GM21528 (cell line): ENCODE results near the gene DOCK9.

ENCODE experiments used
- ATAC-seq: cut with Tn5 transposase; IDR thresholded peaks from one replicate; pipeline ENCODE4 v1.9.1; 2021; ENCODE audit warnings: mild to moderate bottlenecking, moderate library complexity; ENCODE audit not compliant: unreplicated experiment, low FRiP score

DOCK9 gene

DNA sequence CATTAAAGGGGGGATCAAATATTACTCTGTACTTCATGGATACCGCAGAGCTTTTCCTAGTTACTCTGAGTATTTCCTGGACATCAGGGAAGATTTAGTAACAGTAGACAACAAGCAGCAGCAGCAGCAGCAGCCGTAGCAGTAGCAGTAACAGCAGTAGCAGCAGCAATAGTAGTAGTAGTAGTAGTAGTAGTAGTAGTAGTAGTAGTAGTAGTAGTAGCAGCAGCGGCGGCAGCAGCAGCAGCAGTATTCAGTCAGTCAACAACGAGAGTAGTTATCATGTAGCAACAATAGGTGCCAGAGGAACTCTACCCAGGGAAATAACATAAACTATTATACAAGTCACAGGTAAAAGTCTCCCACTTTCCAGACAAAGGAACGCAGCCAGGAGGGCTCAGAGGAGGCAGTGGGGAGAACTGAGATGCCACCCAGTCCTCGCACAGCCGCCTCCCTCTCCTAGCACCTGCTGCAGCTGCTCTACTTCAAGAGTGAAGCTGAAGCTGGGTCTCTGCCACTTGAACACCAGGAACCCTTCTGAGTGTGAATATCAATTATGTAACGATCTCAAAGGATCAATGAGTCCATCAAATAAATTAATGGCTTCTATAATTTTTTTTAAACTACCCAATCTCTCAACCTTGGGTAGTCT is 1.3 kb upstream of the DOCK9 start:
- ATAC-seq = no peak

DNA sequence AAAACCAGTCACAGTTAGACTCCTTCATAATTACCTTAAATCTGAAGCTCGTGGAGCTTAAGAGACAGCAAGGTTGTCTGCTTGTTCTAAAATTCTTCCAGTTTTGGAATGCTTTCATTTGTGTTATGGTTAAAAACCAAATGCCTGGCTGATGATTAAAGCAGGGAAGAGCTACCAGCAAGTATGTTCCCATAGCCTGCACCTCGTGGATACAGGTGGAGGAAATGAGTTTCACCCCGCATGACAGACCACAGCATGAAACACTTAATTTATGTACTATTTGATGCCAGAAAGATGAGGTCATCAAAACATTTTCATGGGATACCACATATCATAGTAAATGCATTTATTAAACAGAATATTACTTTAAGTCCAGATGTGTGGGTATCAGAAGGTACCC is 416 bp upstream of the DOCK9 start:
- no peak for ATAC-seq

- ATAC-seq = no peak
Observed at GRCh38 chr13:98976941-98977340, 923 bp downstream of the DOCK9 start.

DNA sequence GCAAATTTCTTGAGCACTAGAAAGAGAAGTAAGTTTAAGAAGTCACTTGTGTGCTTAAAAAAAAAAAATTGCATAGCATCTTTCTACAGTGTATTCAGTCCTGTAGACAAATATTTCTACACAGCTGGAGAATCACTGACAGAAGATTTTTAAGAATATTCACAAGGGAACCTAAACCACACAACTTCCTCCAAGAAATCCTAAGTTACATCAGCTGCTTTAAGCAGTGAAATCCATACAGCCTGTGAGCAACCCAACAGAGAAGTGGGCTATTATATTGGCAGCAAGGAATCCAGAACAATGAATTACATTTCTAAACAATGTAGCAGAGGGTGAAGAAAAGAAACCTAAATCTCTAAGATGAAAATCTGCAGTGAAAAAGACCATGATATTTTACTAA is 1.5 kb downstream of the DOCK9 start:
- no peak for ATAC-seq

GRCh38 chr13:98975822-98976261 is 2.0 kb downstream of the DOCK9 start:
- no peak for ATAC-seq

- ATAC-seq = no peak
Observed at GRCh38 chr13:98974053-98974452, 3.8 kb downstream of the DOCK9 start.

- ATAC-seq = no peak
Observed at GRCh38 chr13:98972627-98973026, 5.2 kb downstream of the DOCK9 start.

DNA sequence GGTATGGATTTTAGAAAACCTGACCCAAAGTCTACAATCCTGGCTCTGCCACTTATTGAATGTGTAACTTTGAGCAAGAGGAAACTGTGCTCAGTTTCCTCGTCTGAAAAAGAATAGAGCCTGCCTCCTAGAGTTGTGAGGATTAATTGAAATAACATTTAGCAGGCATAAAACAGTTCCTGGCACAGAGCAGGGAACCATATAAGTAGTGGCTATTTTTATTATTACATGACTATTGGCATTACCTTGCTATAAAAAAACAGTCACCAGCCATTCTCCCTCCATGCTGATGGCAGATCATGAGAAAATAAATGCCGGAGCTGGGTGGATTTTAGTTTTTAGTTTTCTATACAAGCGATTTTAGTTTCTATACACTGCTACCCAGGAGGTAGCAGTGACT is 5.8 kb downstream of the DOCK9 start:
- ATAC-seq = no peak

DNA sequence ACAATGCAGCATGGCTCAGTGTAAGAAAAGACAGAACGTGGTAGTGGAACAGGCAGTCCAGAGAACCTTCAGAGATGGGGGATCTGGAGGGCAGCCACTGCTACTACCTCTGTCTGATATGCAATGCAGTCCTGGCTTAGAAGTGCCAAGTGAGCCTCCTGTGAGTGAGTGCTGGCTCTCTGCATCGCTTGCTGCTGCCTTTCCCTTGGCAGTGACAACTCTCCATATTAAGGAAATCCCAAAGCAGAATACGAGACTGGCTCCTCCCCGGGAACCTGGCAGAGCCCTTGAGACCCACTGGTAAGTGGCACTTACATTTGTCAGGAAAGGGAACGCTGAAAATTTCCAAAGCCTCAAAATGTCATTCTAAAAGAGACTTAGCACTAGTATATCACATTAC is 7.5 kb downstream of the DOCK9 start:
- ATAC-seq = no peak

- no peak for ATAC-seq
Observed at GRCh38 chr13:98967491-98967890, 10.4 kb downstream of the DOCK9 start.

DNA sequence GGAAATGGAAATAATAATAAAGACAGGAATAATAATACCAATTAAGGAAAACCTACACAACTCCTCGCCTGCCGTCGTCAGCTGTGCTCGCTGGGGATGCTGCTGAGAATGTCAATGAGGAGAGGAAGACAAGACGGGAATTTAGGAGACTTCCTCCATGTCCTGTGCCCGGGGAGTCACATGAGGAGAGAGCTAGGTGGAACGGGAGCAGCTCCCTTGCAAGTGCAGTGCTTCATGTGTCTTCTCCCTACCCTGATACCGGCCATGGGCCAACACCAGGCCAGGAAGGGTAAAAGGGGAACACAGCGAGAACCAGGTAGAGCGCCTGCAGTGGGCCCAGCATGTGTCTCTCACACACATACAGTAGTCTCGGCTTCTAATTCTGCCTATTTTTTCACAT is 11.8 kb downstream of the DOCK9 start:
- no peak for ATAC-seq

DNA sequence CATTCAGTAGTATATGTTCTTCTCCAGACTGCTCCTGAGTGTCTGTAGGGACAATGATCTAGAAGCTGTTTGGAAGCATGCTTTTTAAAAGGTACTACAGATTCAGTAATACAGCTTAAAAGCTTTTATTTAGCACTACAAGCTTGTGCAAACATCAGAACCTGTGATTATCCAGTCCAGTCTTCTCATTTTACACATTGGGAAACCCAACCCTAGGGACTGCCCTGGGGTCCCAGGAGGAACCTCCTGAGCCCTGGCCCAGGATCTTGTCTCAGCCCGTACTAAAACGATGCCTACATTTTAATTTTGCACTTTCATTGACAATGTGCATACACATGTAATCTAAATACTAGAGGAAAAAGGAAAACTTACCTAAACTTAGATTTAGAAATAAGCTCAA is 12.5 kb downstream of the DOCK9 start:
- no peak for ATAC-seq

DNA sequence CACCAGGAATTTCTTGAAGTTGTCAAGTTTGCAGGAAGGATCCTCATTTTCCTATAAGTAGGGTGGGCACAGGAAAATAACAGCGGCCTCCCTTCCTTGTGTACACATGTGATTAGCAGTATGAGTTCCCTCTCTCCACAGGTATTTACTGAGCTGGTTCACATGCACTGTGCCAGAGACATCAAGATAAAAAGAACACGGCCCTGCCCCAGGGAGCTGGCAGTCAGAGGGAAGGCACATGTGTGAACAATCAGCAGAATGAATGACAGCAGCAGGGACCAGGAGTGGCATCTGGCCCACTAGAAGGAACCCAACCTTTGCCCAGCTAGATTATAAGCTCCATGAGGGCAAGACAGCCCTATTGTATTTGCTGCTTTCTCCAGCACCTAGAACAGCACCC is 13.9 kb downstream of the DOCK9 start:
- ATAC-seq = no peak

GRCh38 chr13:98962901-98963590 is 14.8 kb downstream of the DOCK9 start:
- ATAC-seq = no peak

GRCh38 chr13:98961503-98962105 is 16.3 kb downstream of the DOCK9 start:
- ATAC-seq = no peak

GRCh38 chr13:98960606-98961502 is 17.0 kb downstream of the DOCK9 start:
- no peak for ATAC-seq

- no peak for ATAC-seq
Observed at GRCh38 chr13:98959786-98960605, 17.9 kb downstream of the DOCK9 start.

DNA sequence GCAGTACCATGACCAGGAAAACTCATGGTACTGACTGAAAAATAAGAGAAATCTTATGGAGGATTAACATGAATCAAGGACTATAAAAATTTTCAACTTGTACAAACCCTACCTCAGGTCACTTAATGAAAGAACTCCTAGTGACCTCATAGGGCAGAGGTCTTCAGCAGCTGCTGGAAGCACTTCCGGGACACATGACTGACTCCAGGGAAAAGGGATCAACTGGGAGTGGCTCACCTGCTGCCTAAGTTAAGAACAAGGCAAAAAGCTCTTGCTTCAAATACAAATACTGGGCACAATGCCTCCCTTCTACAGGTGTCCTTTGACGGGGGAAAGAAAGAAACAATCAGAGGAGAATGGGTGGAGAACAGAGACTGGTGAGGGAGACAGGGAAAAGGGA is 18.6 kb downstream of the DOCK9 start:
- no peak for ATAC-seq

DNA sequence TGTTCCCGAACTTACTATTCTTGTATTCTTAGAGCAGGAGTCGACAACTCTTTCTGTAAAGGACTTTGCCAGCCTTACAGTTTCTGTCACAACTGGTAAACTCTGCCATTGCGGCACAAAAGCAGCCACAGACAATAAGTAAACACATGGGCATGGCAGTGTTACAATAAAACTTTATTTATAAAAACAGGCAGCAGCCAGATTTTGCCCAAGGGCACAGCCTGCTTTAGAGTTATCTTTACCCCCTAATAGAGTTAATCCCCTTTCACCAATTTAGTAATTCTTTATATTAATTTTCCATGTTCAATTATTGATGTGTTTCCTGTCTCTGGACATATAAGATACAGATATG is 19.4 kb downstream of the DOCK9 start:
- ATAC-seq = no peak

- ATAC-seq = no peak
Observed at GRCh38 chr13:98957731-98958442, 20.0 kb downstream of the DOCK9 start.
